ENCODE measurements around the gene EOMES.

The EOMES gene

GRCh38 chr3:27708250-27708649 lies 13.9 kb downstream of the EOMES start:
- no peak for DNase-seq (ENCODE audit: extremely low read depth, insufficient read length)
- Histone ChIP-seq H3K27me3 (replicated peaks; ENCODE audit: control insufficient read depth, insufficient read depth, low read length) (no peaks in the 10 kb centered on the region; the same call in 1 of the 2 replicates), H3K4me3 (replicated peaks; ENCODE audit: low read depth, low read length) (no peak overlapping the region), H3K36me3 (ENCODE audit: control insufficient read depth, insufficient read depth, low read length) (no peaks in the 10 kb centered on the region)
- TF ChIP-seq CTCF (IDR thresholded peaks at IDR 0.05; ENCODE audit: insufficient read depth, low read length, poor library complexity, severe bottlenecking) = no peak

GRCh38 chr3:27699067-27699466 lies 23.1 kb downstream of the EOMES start:
- Histone ChIP-seq H3K36me3 (ENCODE audit: control insufficient read depth, insufficient read depth, low read length) (no peaks in the 10 kb centered on the region), H3K4me3 (replicated peaks; ENCODE audit: low read depth, low read length) (no peak overlapping the region), H3K27me3 (replicated peaks; ENCODE audit: control insufficient read depth, insufficient read depth, low read length) (no peaks in the 10 kb centered on the region)
- no peak for DNase-seq (ENCODE audit: extremely low read depth, insufficient read length)
- TF ChIP-seq CTCF (IDR thresholded peaks at IDR 0.05; ENCODE audit: insufficient read depth, low read length, poor library complexity, severe bottlenecking) = no peak

GRCh38 chr3:27696906-27697305 lies 25.2 kb downstream of the EOMES start:
- no peaks in the 10 kb centered on the region for H3K27me3 ChIP-seq (replicated peaks; ENCODE audit: control insufficient read depth, insufficient read depth, low read length)
- no peak for TF ChIP-seq CTCF (IDR thresholded peaks at IDR 0.05; ENCODE audit: insufficient read depth, low read length, poor library complexity, severe bottlenecking)
- H3K4me3 ChIP-seq (replicated peaks; ENCODE audit: low read depth, low read length) = no peak overlapping the region
- no peak for DNase-seq (ENCODE audit: extremely low read depth, insufficient read length)
- no peaks in the 10 kb centered on the region for H3K36me3 ChIP-seq (ENCODE audit: control insufficient read depth, insufficient read depth, low read length)

- no peak for DNase-seq (ENCODE audit: extremely low read depth, insufficient read length)
- H3K36me3 ChIP-seq (ENCODE audit: control insufficient read depth, insufficient read depth, low read length) = no peaks in the 10 kb centered on the region
- no peaks in the 10 kb centered on the region for H3K27me3 ChIP-seq (replicated peaks; ENCODE audit: control insufficient read depth, insufficient read depth, low read length)
- no peak for TF ChIP-seq CTCF (IDR thresholded peaks at IDR 0.05; ENCODE audit: insufficient read depth, low read length, poor library complexity, severe bottlenecking)
- H3K4me3 ChIP-seq (replicated peaks; ENCODE audit: low read depth, low read length) = no peak overlapping the region
These were observed 26.5 kb downstream of the EOMES start for GRCh38 chr3:27695636-27696035.

- no peaks in the 10 kb centered on the region for H3K27me3 ChIP-seq (replicated peaks; ENCODE audit: control insufficient read depth, insufficient read depth, low read length)
- no peaks in the 10 kb centered on the region for H3K36me3 ChIP-seq (ENCODE audit: control insufficient read depth, insufficient read depth, low read length)
- no peak for DNase-seq (ENCODE audit: extremely low read depth, insufficient read length)
- H3K4me3 ChIP-seq (replicated peaks; ENCODE audit: low read depth, low read length) = no peak overlapping the region
- no peak for TF ChIP-seq CTCF (IDR thresholded peaks at IDR 0.05; ENCODE audit: insufficient read depth, low read length, poor library complexity, severe bottlenecking)
These were observed 34.1 kb downstream of the EOMES start for GRCh38 chr3:27688053-27688452.

- no peak for DNase-seq (ENCODE audit: extremely low read depth, insufficient read length)
- no peaks in the 10 kb centered on the region for H3K27me3 ChIP-seq (replicated peaks; ENCODE audit: control insufficient read depth, insufficient read depth, low read length)
- TF ChIP-seq CTCF (IDR thresholded peaks at IDR 0.05; ENCODE audit: insufficient read depth, low read length, poor library complexity, severe bottlenecking) = no peak
- H3K36me3 ChIP-seq (ENCODE audit: control insufficient read depth, insufficient read depth, low read length) = no peaks in the 10 kb centered on the region
- H3K4me3 ChIP-seq (replicated peaks; ENCODE audit: low read depth, low read length) = no peak overlapping the region
These were observed 35.5 kb downstream of the EOMES start for GRCh38 chr3:27686642-27687041.
